NCI-H1048 (cell line): ENCODE results near the gene NLN.
A peak's percentile ranks its signal among the peaks of the same experiment; 100 is the strongest.
"Not testable (repeated sequence)": the region's sequence is repeated elsewhere in the genome, so short reads cannot be mapped to it uniquely, and the experiment has no call there.

Source experiments
- DNase-seq: peaks from one replicate; lab custom pipeline; 2025; lab: John Stamatoyannopoulos, UW

Gene NLN

GRCh38 chr5:65721720-65722574 is at the start of gene NLN, which contains the start of gene SGTB:
Gene NLN, plus strand, starts transcription at chr5:65722205. Its CDS starts 169 bp downstream, at chr5:65722374.
Gene SGTB, minus strand, starts transcription at chr5:65722109. Its CDS starts 1,302 bp downstream, at chr5:65720807.
- DNase-seq, result peak; percentile 59

GRCh38 chr5:65672796-65673195 is 49.2 kb upstream of the NLN start:
- DNase-seq, result no peak

GRCh38 chr5:65674749-65675148 is 47.3 kb upstream of the NLN start:
- no peak for DNase-seq

- not testable (repeated sequence) for DNase-seq
Observed at GRCh38 chr5:65676056-65676455, 45.9 kb upstream of the NLN start.

GRCh38 chr5:65682148-65682547 is 39.9 kb upstream of the NLN start:
- DNase-seq, result no peak

GRCh38 chr5:65693121-65693520 is 28.9 kb upstream of the NLN start:
- DNase-seq, result no peak

GRCh38 chr5:65695162-65695755 is 26.7 kb upstream of the NLN start:
- no peak for DNase-seq

GRCh38 chr5:65695896-65696295 is 26.1 kb upstream of the NLN start:
- DNase-seq, result no peak

GRCh38 chr5:65696892-65697291 is 25.1 kb upstream of the NLN start:
- no peak for DNase-seq

- no peak for DNase-seq
Observed at GRCh38 chr5:65699338-65699737, 22.7 kb upstream of the NLN start.

GRCh38 chr5:65702036-65702435 is 20.0 kb upstream of the NLN start:
- no peak for DNase-seq

- DNase-seq, result no peak
Observed at GRCh38 chr5:65704621-65705239, 17.3 kb upstream of the NLN start.

- no peak for DNase-seq
Observed at GRCh38 chr5:65707663-65708062, 14.3 kb upstream of the NLN start.

- DNase-seq, result no peak
Observed at GRCh38 chr5:65708145-65708544, 13.9 kb upstream of the NLN start.

- no peak for DNase-seq
Observed at GRCh38 chr5:65718576-65719310, 3.3 kb upstream of the NLN start.

- no peak for DNase-seq
Observed at GRCh38 chr5:65721050-65721719, 820 bp upstream of the NLN start.

- peak; percentile 10 for DNase-seq
Observed at GRCh38 chr5:65722575-65723403, 784 bp downstream of the NLN start.

- DNase-seq, result no peak
Observed at GRCh38 chr5:65727491-65728156, 5.6 kb downstream of the NLN start.

GRCh38 chr5:65728218-65728617 is 6.2 kb downstream of the NLN start:
- no peak for DNase-seq

GRCh38 chr5:65730910-65731309 is 8.9 kb downstream of the NLN start:
- DNase-seq, result no peak
